Measurements from ENCODE around the gene RPS19BP1.

RPS19BP1 gene

DNA sequence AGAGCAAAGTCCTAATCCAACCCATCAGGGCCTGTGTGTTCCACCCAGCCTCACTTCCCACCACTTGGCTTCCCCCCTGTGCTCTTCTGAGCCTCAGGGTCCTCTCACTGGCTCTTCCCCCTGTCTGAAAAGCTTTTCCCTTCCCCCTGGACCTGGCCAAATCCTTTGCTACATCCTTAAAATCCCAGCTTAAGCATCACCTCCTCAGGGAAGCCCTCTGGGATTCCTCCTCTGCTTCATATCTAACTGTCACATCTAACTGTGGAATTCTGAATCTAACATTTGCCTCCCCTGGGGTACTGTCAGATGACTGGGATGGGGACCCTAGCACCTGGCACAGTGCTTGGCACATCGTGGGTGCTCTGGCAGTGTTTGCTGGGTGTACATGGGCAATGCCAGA is 39.0 kb upstream of the RPS19BP1 start:
- Histone ChIP-seq H3K36me3 (ENCODE audit: low read length) (no peaks in the 10 kb centered on the region), H3K27me3 (ENCODE audit: low read length) (no peaks in the 10 kb centered on the region), H3K9me3 (ENCODE audit: insufficient read depth, low read length) (no peaks in the 10 kb centered on the region), H3K9me2 (replicated peaks; ENCODE audit: insufficient read depth, low read length) (no peaks in the 10 kb centered on the region), H3K9ac (ENCODE audit: low read length) (no peak overlapping the region), H2AFZ (ENCODE audit: low read depth, low read length, severe bottlenecking) (no peak overlapping the region), H3F3A (ENCODE audit: insufficient read depth) (no peaks in the 10 kb centered on the region), H3K27ac (ENCODE audit: low read depth, low read length) (no peak overlapping the region), H3K79me2 (ENCODE audit: insufficient read depth, low read length) (no peaks in the 10 kb centered on the region), H4K20me1 (ENCODE audit: low read depth, low read length) (no peaks in the 10 kb centered on the region), H3K4me3 (ENCODE audit: insufficient read depth, low read length, poor library complexity, severe bottlenecking) (no peak overlapping the region), H3K4me2 (ENCODE audit: low read depth, low read length, poor library complexity, severe bottlenecking) (no peak overlapping the region)
- no peak for TF ChIP-seq EZH2phosphoT487 (conservative IDR thresholded peaks at IDR 0.05; ENCODE audit: low read length)
- TF ChIP-seq, protein P1, sequence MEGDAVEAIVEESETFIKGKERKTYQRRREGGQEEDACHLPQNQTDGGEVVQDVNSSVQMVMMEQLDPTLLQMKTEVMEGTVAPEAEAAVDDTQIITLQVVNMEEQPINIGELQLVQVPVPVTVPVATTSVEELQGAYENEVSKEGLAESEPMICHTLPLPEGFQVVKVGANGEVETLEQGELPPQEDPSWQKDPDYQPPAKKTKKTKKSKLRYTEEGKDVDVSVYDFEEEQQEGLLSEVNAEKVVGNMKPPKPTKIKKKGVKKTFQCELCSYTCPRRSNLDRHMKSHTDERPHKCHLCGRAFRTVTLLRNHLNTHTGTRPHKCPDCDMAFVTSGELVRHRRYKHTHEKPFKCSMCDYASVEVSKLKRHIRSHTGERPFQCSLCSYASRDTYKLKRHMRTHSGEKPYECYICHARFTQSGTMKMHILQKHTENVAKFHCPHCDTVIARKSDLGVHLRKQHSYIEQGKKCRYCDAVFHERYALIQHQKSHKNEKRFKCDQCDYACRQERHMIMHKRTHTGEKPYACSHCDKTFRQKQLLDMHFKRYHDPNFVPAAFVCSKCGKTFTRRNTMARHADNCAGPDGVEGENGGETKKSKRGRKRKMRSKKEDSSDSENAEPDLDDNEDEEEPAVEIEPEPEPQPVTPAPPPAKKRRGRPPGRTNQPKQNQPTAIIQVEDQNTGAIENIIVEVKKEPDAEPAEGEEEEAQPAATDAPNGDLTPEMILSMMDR (IDR thresholded peaks at IDR 0.05; ENCODE audit: insufficient read depth, low read length, poor library complexity, severe bottlenecking): no peak

DNA sequence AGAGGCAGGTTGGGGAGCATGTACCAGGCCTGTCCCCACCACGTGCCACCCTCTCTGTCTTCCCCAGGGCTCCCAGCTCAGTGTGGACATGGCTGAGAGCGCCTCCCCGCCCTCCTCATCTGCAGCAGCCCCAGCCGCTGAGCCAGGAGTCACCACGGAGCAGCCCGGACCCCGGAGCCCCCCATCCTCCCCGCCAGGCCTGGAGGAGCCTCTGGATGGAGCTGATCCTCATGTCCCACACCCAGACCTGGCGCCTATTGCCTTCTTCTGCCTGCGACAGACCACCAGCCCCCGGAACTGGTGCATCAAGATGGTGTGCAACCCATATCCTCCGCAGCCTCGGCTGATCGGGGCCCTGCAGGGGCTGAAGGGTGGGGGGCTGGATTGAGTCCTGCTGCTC is 38.1 kb upstream of the RPS19BP1 start, which contains the start of gene CACNA1I:
CACNA1I (plus strand) TSS at position 89 of the 400 bp plus-strand sequence; CDS start at position 89, 0 bp downstream.
- Histone ChIP-seq H3K4me2 (ENCODE audit: low read depth, low read length, poor library complexity, severe bottlenecking) (no peak within 1 kb of the TSS), H3K9ac (ENCODE audit: low read length) (no peak within 1 kb of the TSS), H2AFZ (ENCODE audit: low read depth, low read length, severe bottlenecking) (no peak within 1 kb of the TSS), H3K27me3 (ENCODE audit: low read length) (no peaks in the 10 kb centered on the region), H4K20me1 (ENCODE audit: low read depth, low read length) (no peaks in the 10 kb centered on the region), H3K79me2 (ENCODE audit: insufficient read depth, low read length) (no peaks in the 10 kb centered on the region), H3F3A (ENCODE audit: insufficient read depth) (no peaks in the 10 kb centered on the region), H3K4me3 (ENCODE audit: insufficient read depth, low read length, poor library complexity, severe bottlenecking) (no peak within 1 kb of the TSS), H3K36me3 (ENCODE audit: low read length) (no peaks in the 10 kb centered on the region), H3K27ac (ENCODE audit: low read depth, low read length) (no peak within 1 kb of the TSS), H3K9me3 (ENCODE audit: insufficient read depth, low read length) (peaks cover 3% of the 10 kb centered on the region; the same call in 1 of the 2 replicates), H3K9me2 (replicated peaks; ENCODE audit: insufficient read depth, low read length) (no peaks in the 10 kb centered on the region)
- TF ChIP-seq, protein P1 (IDR thresholded peaks at IDR 0.05; ENCODE audit: insufficient read depth, low read length, poor library complexity, severe bottlenecking): no peak
- no peak for TF ChIP-seq EZH2phosphoT487 (conservative IDR thresholded peaks at IDR 0.05; ENCODE audit: low read length)

DNA sequence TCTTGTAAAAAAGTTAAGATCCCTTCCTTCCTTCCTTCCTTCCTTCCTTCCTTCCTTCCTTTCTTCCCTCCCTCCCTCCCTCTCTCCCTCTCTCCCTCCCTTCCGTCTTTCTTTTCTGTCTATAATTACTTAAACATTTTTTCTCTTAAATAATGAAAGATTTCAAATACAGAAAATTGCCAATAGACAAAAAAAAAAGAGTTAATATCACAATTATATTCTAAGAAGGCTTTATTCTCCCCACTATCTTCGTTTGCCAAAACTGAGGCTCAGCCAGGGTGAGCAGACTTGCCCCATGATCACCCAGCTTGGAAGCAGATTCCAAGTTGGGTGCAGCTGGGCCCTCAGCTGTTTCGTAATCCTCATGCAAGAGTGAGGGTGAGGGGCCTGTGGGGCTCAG is 37.7 kb upstream of the RPS19BP1 start:
- H3K27me3 ChIP-seq (ENCODE audit: low read length): no peaks in the 10 kb centered on the region
- H2AFZ ChIP-seq (ENCODE audit: low read depth, low read length, severe bottlenecking): no peak overlapping the region
- no peak overlapping the region for H3K4me2 ChIP-seq (ENCODE audit: low read depth, low read length, poor library complexity, severe bottlenecking)
- H3K4me3 ChIP-seq (ENCODE audit: insufficient read depth, low read length, poor library complexity, severe bottlenecking): no peak overlapping the region
- no peaks in the 10 kb centered on the region for H3K36me3 ChIP-seq (ENCODE audit: low read length)
- H3K27ac ChIP-seq (ENCODE audit: low read depth, low read length): no peak overlapping the region
- no peaks in the 10 kb centered on the region for H3K79me2 ChIP-seq (ENCODE audit: insufficient read depth, low read length)
- peaks cover 6% of the 10 kb centered on the region; the same call in 1 of the 2 replicates for H3K9me3 ChIP-seq (ENCODE audit: insufficient read depth, low read length)
- H3K9ac ChIP-seq (ENCODE audit: low read length): no peak overlapping the region
- no peaks in the 10 kb centered on the region for H4K20me1 ChIP-seq (ENCODE audit: low read depth, low read length)
- no peak for TF ChIP-seq EZH2phosphoT487 (conservative IDR thresholded peaks at IDR 0.05; ENCODE audit: low read length)
- TF ChIP-seq, protein P1 (IDR thresholded peaks at IDR 0.05; ENCODE audit: insufficient read depth, low read length, poor library complexity, severe bottlenecking): no peak
- H3K9me2 ChIP-seq (replicated peaks; ENCODE audit: insufficient read depth, low read length): no peaks in the 10 kb centered on the region
- no peaks in the 10 kb centered on the region for H3F3A ChIP-seq (ENCODE audit: insufficient read depth)
